ENCODE data around the gene KIAA0753. TPM values are rescaled to one million over a fixed set of nuclear protein-coding genes. Genes with fewer than 3 reads are reported as not detected.

The KIAA0753 gene
- polyA plus RNA-seq, 1 of the 3 experiments (the other 2 are of a cell fraction) = 7.2 TPM

GRCh38 chr17:6597727-6598126 lies 42.8 kb downstream of the KIAA0753 start:
- ChIA-PET POLR2A (no interaction called here), CTCF (no interaction called here)
- Histone ChIP-seq H3F3A (replicated peaks; ENCODE audit: insufficient read depth) (no peaks in the 10 kb centered on the region), H3K79me2 (ENCODE audit: insufficient read depth) (no peaks in the 10 kb centered on the region), H3K4me1 (ENCODE audit: control insufficient read depth in 1 of 2, insufficient read depth in 2 of 2, low read depth in 1 of 2, low read length in 1 of 2) (no peaks in the 10 kb centered on the region), H2AFZ (ENCODE audit: low read depth) (no peak overlapping the region), H3K27me3 (ENCODE audit: insufficient read depth) (no peaks in the 10 kb centered on the region), H3K9me3 (no peaks in the 10 kb centered on the region), H4K20me1 (ENCODE audit: insufficient read depth) (no peaks in the 10 kb centered on the region), H3K9me2 (no peaks in the 10 kb centered on the region), H3K4me3 (ENCODE audit: low read depth in 2 of 2, low read length in 1 of 2) (no peak overlapping the region), H3K36me3 (replicated peaks in 1 of 2; ENCODE audit: control insufficient read depth in 1 of 2, insufficient read depth in 2 of 2, low read length in 1 of 2) (peaks cover 77 to 92% of the 10 kb centered on the region in 2 experiments), H3K9ac (no peak overlapping the region), H3K4me2 (no peak overlapping the region), H3K27ac (ENCODE audit: low read depth in 2 of 2, low read length in 1 of 2) (no peak overlapping the region)
- 79% methylated on average over 1 of the region's 1 CpG for WGBS (ENCODE audit: low lambda C conversion rate)
- TF ChIP-seq NRF1 (IDR thresholded peaks at IDR 0.05; ENCODE audit: low read depth, low read length) = no peak
- TF ChIP-seq TAF1 (IDR thresholded peaks at IDR 0.05; ENCODE audit: borderline replicate concordance, low read depth, low read length) = no peak
- TF ChIP-seq MEF2A (IDR thresholded peaks at IDR 0.05; ENCODE audit: borderline replicate concordance, low read depth) = no peak
- no peak for TF ChIP-seq JUND (IDR thresholded peaks at IDR 0.05)
- no peak for TF ChIP-seq MAX (IDR thresholded peaks at IDR 0.05; ENCODE audit: low read depth)
- TF ChIP-seq RFX5 (IDR thresholded peaks at IDR 0.05; ENCODE audit: low read length) = no peak
- TF ChIP-seq REST (IDR thresholded peaks at IDR 0.05; ENCODE audit: low read depth, low read length) = no peak
- TF ChIP-seq POLR2AphosphoS5 (IDR thresholded peaks at IDR 0.05; ENCODE audit: low read depth, low read length) = no peak
- no peak for TF ChIP-seq FOXJ3 (CRISPR knock-in tag; IDR thresholded peaks at IDR 0.05)
- no peak for TF ChIP-seq FOSL2 (IDR thresholded peaks at IDR 0.05; ENCODE audit: borderline replicate concordance, low read depth)
- no peak for TF ChIP-seq ELF1 (IDR thresholded peaks at IDR 0.05)
- TF ChIP-seq TCF12 (IDR thresholded peaks at IDR 0.05) = no peak
- no peak for TF ChIP-seq GABPA (IDR thresholded peaks at IDR 0.05; ENCODE audit: low read depth)
- no peak for TF ChIP-seq TEAD4 (IDR thresholded peaks at IDR 0.05; ENCODE audit: borderline replicate concordance, insufficient read depth)
- no peak for TF ChIP-seq EZH2phosphoT487 (IDR thresholded peaks at IDR 0.05; ENCODE audit: borderline replicate concordance, low read depth)
- DNase-seq = no peak

GRCh38 chr17:6596941-6597340 lies 43.6 kb downstream of the KIAA0753 start:
- TF ChIP-seq SIN3A (IDR thresholded peaks at IDR 0.05; ENCODE audit: borderline replicate concordance, low read depth, low read length) = no peak
- no peak for TF ChIP-seq RXRA (IDR thresholded peaks at IDR 0.05; ENCODE audit: borderline replicate concordance, low read depth)
- no peak for TF ChIP-seq JUND (IDR thresholded peaks at IDR 0.05)
- no peak for TF ChIP-seq YY1 (IDR thresholded peaks at IDR 0.05; ENCODE audit: low read depth)
- TF ChIP-seq PBX3 (IDR thresholded peaks at IDR 0.05) = no peak
- TF ChIP-seq RFX5 (IDR thresholded peaks at IDR 0.05; ENCODE audit: low read length) = no peak
- TF ChIP-seq TCF12 (IDR thresholded peaks at IDR 0.05) = no peak
- no peak for TF ChIP-seq FOXJ3 (CRISPR knock-in tag; IDR thresholded peaks at IDR 0.05)
- no peak for TF ChIP-seq RCOR1 (IDR thresholded peaks at IDR 0.05; ENCODE audit: low read length)
- TF ChIP-seq IRF3 (IDR thresholded peaks at IDR 0.05; ENCODE audit: low read depth, low read length) = no peak
- TF ChIP-seq ZBTB33 (IDR thresholded peaks at IDR 0.05; ENCODE audit: borderline replicate concordance, low read depth) = no peak
- Histone ChIP-seq H4K20me1 (ENCODE audit: insufficient read depth) (no peaks in the 10 kb centered on the region), H3K4me3 (ENCODE audit: low read depth in 2 of 2, low read length in 1 of 2) (no peak overlapping the region), H3K9ac (no peak overlapping the region), H3K79me2 (ENCODE audit: insufficient read depth) (no peaks in the 10 kb centered on the region), H3K27me3 (ENCODE audit: insufficient read depth) (no peaks in the 10 kb centered on the region), H3K4me2 (no peak overlapping the region), H3K4me1 (ENCODE audit: control insufficient read depth in 1 of 2, insufficient read depth in 2 of 2, low read depth in 1 of 2, low read length in 1 of 2) (no peaks in the 10 kb centered on the region; a peak in 1 of 4 replicates), H3K36me3 (replicated peaks in 1 of 2; ENCODE audit: control insufficient read depth in 1 of 2, insufficient read depth in 2 of 2, low read length in 1 of 2) (peaks cover 78 to 92% of the 10 kb centered on the region in 2 experiments), H3F3A (replicated peaks; ENCODE audit: insufficient read depth) (no peaks in the 10 kb centered on the region), H3K9me2 (no peaks in the 10 kb centered on the region), H3K27ac (ENCODE audit: low read depth in 2 of 2, low read length in 1 of 2) (no peak overlapping the region), H3K9me3 (no peaks in the 10 kb centered on the region), H2AFZ (ENCODE audit: low read depth) (no peak overlapping the region)
- CTCF ChIA-PET = interaction anchor here (0.9 to 1.7 kb wide), 3 partner anchors 9 to 408 kb away, joined by 3 to 4 read pairs (median 3); no protein-coding TSS in a partner anchor
- POLR2A ChIA-PET = no interaction called here
- DNase-seq = no peak
- 97% methylated on average over 4 of the region's 4 CpGs for WGBS (ENCODE audit: low lambda C conversion rate)

All from SK-N-SH (cell line).